Activated CD8-positive, alpha-beta memory T cell treated with anti-CD3 and anti-CD28 coated beads, Interleukin-2, amount 50 U/mL, for 1 hour (primary cell): ENCODE data around the gene ANAPC2.

Experiments
- DNase-seq: peaks from one replicate; pipeline ENCODE4 v3.0.0-alpha.2; 2020; ENCODE audit errors: extremely low read depth

Gene ANAPC2

GRCh38 chr9:137162505-137163364 is 25.6 kb downstream of the ANAPC2 start:
- DNase-seq = no peak

- DNase-seq = no peak
Observed at GRCh38 chr9:137161558-137162486, 26.5 kb downstream of the ANAPC2 start.

- no peak for DNase-seq
Observed at GRCh38 chr9:137160716-137161557, 27.4 kb downstream of the ANAPC2 start.

- DNase-seq = no peak
Observed at GRCh38 chr9:137160054-137160425, 28.3 kb downstream of the ANAPC2 start.

DNA sequence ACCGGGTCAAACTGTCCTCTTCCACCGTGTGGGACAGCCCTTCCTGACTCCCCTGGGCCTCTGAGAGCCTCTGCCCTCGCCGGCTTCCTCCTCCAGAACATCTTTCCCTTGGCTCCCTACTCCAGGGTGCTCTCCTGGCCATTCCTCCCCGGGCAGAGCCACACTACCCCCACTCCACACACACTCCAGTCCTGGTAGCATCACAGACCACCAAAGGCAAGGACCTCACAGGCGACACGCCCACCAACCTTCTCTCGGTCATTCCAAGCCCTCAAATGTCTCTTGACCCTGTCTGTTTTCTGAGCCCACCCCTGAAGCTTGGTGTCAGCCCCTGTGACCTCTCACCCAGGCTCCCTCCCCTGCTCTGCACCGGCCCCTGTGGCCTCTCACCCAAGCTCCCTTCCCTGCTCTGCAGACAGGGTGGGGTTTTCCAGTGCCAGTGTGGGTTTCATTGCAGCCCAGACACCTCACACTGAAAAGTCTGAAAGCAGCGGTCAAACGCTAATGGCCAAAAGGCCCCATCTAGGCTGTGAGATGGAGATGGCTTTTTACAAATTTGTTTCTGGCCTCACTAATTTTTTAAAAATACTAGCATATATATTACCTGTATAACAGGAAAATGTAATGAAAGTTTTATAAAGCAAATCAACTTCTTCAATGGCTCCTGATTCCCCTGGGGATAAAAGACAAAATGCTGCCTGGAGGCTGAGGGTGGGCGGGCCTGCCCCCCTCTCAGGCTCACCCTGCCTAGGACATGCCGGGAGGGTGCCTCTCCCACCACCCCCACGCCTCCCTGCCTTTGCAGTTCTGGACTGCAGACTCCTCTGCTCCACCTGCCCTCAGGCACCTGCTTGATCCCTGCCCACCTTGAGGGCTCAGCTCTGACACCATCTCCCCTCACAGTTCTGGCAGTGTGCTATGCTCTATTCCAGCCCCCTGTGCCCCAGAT is 29.0 kb downstream of the ANAPC2 start:
- no peak for DNase-seq

- DNase-seq = no peak
Observed at GRCh38 chr9:137158625-137159024, 29.7 kb downstream of the ANAPC2 start.

GRCh38 chr9:137157618-137158415 is 30.5 kb downstream of the ANAPC2 start:
- no peak for DNase-seq

- DNase-seq = no peak
Observed at GRCh38 chr9:137156567-137157375, 31.6 kb downstream of the ANAPC2 start.

GRCh38 chr9:137152844-137153405 is 35.4 kb downstream of the ANAPC2 start:
- DNase-seq = no peak

DNA sequence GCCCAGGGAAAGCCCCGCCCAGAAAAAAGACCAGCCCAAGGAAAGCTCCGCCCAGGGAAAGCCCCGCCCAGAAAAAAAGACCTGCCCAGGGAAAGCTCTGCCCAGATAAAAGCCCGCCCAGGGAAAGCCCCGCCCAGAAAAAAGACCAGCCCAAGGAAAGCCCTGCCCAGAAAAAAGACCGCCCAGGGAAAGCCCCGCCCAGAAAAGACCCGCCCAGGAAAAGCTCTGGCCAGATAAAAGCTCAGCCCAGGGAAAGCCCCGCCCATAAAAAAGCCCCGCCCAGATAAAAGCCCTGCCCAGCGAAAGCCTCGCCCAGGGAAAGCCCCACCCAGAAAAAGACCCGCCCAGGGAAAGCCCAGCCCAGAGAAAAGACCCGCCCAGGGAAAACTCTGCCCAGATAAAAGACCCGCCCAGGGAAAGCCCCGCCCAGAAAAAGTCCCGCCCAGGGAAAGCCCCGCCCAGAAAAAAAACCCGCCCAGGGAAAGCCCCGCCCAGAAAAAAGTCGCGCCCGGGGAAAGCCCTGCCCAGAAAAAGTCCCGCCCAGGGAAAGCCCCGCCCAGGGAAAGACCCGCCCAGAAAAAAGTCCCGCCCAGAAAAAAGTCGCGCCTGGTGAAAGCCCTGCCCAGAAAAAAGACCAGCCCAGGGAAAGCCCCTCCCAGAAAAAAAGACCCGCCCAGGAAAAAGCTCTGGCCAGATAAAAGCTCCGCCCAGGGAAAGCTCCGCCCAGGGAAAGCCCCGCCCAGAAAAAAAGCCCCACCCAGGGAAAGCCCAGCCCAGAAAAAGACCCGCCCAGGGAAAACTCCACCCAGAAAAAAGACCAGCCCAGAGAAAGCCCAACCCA is 37.5 kb downstream of the ANAPC2 start:
- DNase-seq = no peak

DNA sequence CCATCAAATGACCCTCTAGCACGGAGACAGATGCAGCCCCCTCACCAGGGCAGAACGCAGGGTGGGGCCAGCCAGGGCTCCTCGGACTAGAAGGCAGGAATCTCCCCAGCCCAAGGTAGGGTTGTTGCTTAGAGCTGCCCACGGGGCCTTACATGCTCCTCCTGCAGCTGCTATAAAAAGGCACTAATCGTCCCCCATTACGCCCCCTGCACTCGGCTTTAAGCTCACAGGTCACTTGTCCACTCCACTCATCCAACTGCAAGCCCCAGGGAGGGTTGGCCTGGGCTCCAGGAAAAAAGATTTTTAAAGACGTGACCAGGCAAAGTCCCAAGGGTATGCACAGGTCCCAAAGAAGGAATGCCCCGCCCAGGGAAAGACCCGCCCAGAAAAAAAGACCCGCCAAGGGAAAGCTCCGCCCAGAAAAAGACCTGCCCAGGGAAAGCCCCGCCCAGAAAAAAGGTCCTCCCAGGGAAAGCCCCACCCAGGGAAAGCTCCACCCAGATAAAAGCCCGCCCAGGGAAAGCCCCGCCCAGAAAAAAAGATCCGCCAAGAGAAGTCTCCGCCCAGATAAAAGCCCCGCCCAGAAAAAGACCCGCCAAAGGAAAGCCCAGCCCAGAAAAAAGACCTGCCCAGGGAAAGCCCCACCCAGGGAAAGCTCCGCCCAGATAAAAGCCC is 38.3 kb downstream of the ANAPC2 start:
- no peak for DNase-seq

DNA sequence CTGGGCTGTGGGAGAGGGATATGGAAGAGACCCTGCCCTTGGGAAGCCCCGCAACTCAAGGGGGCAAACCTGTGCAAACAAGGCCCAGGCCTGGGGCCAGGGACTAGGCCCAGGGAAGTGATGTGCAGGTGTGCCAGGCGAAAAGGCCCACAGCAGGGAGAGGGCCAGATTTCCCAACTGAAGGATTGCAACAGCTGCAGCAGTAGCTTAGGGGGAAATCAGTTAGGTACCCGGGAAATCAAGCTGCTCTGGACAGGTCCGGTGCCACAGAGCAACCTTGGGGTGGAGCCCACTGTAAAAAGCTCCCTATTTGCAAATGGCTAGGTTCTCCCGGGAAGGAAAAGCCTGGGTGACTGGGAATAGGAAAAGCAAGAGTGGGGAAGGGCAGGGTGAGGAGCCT is 39.0 kb downstream of the ANAPC2 start:
- DNase-seq = no peak

- no peak for DNase-seq
Observed at GRCh38 chr9:137148661-137149060, 39.7 kb downstream of the ANAPC2 start.

GRCh38 chr9:137148242-137148641 is 40.1 kb downstream of the ANAPC2 start:
- DNase-seq = no peak

DNA sequence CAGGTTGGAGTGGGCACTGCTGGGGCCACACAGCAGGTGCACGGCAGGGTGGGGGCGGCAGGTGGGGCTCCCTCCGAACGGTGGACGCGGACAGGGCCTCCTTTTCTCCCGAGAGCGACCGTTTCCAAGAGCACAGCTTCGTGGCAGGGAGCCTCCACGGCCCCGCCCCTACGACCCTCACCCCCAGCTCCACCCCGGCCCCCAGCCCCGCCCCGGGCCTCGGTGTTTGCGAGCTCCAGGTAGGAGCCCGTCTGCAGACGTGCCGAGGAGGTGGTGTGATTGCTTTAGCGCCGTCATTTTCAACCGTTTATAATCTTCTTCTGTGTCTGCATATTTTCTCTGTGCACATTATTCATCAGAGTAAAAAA is 40.6 kb downstream of the ANAPC2 start:
- DNase-seq = no peak

GRCh38 chr9:137147091-137147792 is 41.1 kb downstream of the ANAPC2 start:
- DNase-seq = no peak

- no peak for DNase-seq
Observed at GRCh38 chr9:137146527-137146918, 41.8 kb downstream of the ANAPC2 start.
